Cardiac muscle cell (in vitro differentiated cells and primary cell): ENCODE data around the gene SMC6. TPM values are rescaled to one million over a fixed set of nuclear protein-coding genes. Genes with fewer than 3 reads are reported as not detected.

Experiments
- DNase-seq, 2 donors: peaks; one replicate each; pipeline versions ENCODE4 v3.0.0 to v3.0.0-alpha.2; 2010 to 2017; ENCODE audit warnings: low read depth in 1 of 2, low spot score in 1 of 2
- H3K27ac ChIP-seq: fragments of 200-600 bp; sonication (generic); 2 replicates; pipeline ENCODE4 v1.5.1; 2016
- H3K27me3 ChIP-seq: fragments of 200-600 bp; sonication (generic); 2 replicates; pipeline ENCODE4 v1.6.0; 2016; ENCODE audit warnings: control low read depth
- H3K36me3 ChIP-seq: fragments of 200-600 bp; sonication (generic); 2 replicates; pipeline ENCODE4 v1.5.1; 2016; ENCODE audit warnings: control low read depth
- H3K4me1 ChIP-seq: fragments of 200-600 bp; sonication (generic); 2 replicates; pipeline ENCODE4 v1.8.1; 2017; ENCODE audit warnings: low read depth, mild to moderate bottlenecking, mixed run types
- H3K4me3 ChIP-seq: fragments of 200-600 bp; sonication (generic); 2 replicates; pipeline ENCODE4 v1.5.1; 2016; ENCODE audit warnings: mild to moderate bottlenecking
- H3K9me3 ChIP-seq: fragments of 200-600 bp; sonication (generic); 2 replicates; pipeline ENCODE4 v1.5.1; 2017; ENCODE audit warnings: low read depth, mild to moderate bottlenecking, control low read depth
- CTCF ChIP-seq: IDR thresholded peaks from 2 replicates; pipeline ENCODE4 v1.5.1; 2012; ENCODE audit warnings: low read depth, mild to moderate bottlenecking, low read length
- polyA plus RNA-seq: library from polyadenylated mRNA; unstranded; fragments of >200 nt; fragmentation: Nextera tagmentation; extraction: Ambion mirVana; gene quantifications from 2 replicates; pipeline ENCODE4 v1.2.1, GENCODE V29; 2016
- total RNA-seq: library from RNA; depleted of rRNA; stranded (reverse); fragments of >200 nt; gene quantifications from 2 replicates; pipeline ENCODE4 v1.2.3, GENCODE V29; 2016

SMC6 gene
- total and polyA plus RNA-seq, 2 experiments from 2014 or later, result 13.1 to 19.2 TPM

- no peaks in the 10 kb centered on the region for H3K27me3 ChIP-seq
- H3K36me3 ChIP-seq, result peaks cover 7% of the 10 kb centered on the region
- DNase-seq, result no peak
- no peaks in the 10 kb centered on the region for H3K4me1 ChIP-seq
- no peak for TF ChIP-seq CTCF
- no peak overlapping the region for H3K27ac ChIP-seq
- no peak overlapping the region for H3K4me3 ChIP-seq
- no peaks in the 10 kb centered on the region for H3K9me3 ChIP-seq
Measured at GRCh38 chr2:17748745-17749144, 4.9 kb downstream of the SMC6 start.

GRCh38 chr2:17747684-17748452 is 5.7 kb downstream of the SMC6 start:
- Histone ChIP-seq H3K27ac (no peak overlapping the region), H3K36me3 (peaks cover 9% of the 10 kb centered on the region), H3K4me3 (no peak overlapping the region), H3K27me3 (no peaks in the 10 kb centered on the region), H3K9me3 (no peaks in the 10 kb centered on the region), H3K4me1 (no peaks in the 10 kb centered on the region)
- no peak for DNase-seq
- no peak for TF ChIP-seq CTCF

- H3K4me1 ChIP-seq, result no peaks in the 10 kb centered on the region
- H3K36me3 ChIP-seq, result peaks cover 32% of the 10 kb centered on the region
Measured at GRCh38 chr2:17740203-17740602, 13.4 kb downstream of the SMC6 start.

GRCh38 chr2:17736989-17737388 is 16.6 kb downstream of the SMC6 start:
- H3K4me3 ChIP-seq, result no peak overlapping the region
- DNase-seq, result peak in 1 of 2 donors; percentile 61
- H3K36me3 ChIP-seq, result peaks cover 28% of the 10 kb centered on the region
- H3K4me1 ChIP-seq, result no peaks in the 10 kb centered on the region
- no peaks in the 10 kb centered on the region for H3K9me3 ChIP-seq
- no peak overlapping the region for H3K27ac ChIP-seq
- no peaks in the 10 kb centered on the region for H3K27me3 ChIP-seq
- no peak for TF ChIP-seq CTCF

More at GRCh38 chr2:17740203-17740602, 13.4 kb downstream of the SMC6 start:
- no peak for DNase-seq
- Histone ChIP-seq H3K27ac (no peak overlapping the region), H3K9me3 (no peaks in the 10 kb centered on the region), H3K27me3 (no peaks in the 10 kb centered on the region), H3K4me3 (no peak overlapping the region)
- no peak for TF ChIP-seq CTCF

GRCh38 chr2:17735864-17736263 is 17.7 kb downstream of the SMC6 start:
- Histone ChIP-seq H3K27me3 (no peaks in the 10 kb centered on the region), H3K4me1 (no peaks in the 10 kb centered on the region), H3K9me3 (no peaks in the 10 kb centered on the region), H3K4me3 (no peak overlapping the region), H3K27ac (no peak overlapping the region), H3K36me3 (peaks cover 39% of the 10 kb centered on the region)
- no peak for TF ChIP-seq CTCF
- no peak for DNase-seq
